ENCODE data around the gene CBX8. TPM values are rescaled to one million over a fixed set of nuclear protein-coding genes. Genes with fewer than 3 reads are reported as not detected.

The CBX8 gene
- total RNA-seq, 1 experiment from 2014 or later = 11.1 TPM

DNA sequence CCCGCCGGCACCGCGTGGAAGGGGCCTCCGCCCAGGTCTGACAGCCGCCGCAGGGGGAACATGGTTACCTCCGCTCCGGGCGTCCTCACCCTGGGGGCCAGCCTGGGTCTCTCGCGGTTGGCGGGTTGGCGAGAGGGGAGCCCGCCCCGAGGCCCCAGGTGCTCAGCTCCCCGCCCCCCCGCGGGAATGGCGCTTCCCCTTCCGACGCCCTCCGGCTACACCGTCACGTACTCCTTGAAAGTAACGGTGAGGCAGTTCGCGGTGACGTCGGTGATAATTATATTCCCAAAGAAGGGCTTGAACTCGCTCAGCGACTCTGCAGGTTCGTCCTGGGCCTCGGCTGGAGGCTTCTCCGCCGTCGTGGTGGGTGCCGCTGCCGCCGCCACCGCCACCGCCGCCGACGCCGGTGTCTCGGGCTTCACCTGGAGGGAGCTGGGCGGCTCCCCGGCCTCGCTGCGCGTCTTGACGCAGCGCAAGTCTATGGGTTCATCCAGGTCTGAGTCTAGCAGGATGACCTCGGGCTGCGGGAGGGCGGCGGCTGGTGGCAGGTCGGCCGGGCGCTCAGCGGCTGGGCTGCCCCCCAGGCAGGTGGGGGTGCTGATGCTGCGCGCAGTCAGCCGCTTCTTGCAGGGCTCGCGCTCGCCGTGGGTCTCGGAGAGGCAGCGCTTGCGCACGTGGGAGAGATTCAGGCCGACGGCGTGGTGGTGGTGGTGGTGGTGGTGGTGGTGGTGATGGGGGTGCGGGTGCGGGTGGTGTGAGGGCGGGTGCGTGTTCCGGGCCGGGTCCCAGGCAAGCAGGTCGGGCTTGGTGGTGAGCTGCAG is 37.1 kb upstream of the CBX8 start:
- Mint-ChIP-seq H3K9me3 (ENCODE audit: low read depth, unreplicated experiment) (no peaks in the 10 kb centered on the region), H3K27ac (ENCODE audit: unreplicated experiment) (peak overlapping the region; percentile 21), H3K4me3 (ENCODE audit: low read depth, unreplicated experiment) (peak overlapping the region; percentile 50), H3K4me1 (ENCODE audit: low read depth, unreplicated experiment) (peaks cover 35% of the 10 kb centered on the region), H3K27me3 (ENCODE audit: unreplicated experiment) (no peaks in the 10 kb centered on the region), H3K36me3 (ENCODE audit: insufficient read depth, unreplicated experiment) (peaks cover 76% of the 10 kb centered on the region)
- CTCF ChIA-PET = no interaction called here
- no peak for DNase-seq
- no TSS peak for BruUV-seq (replicated peaks)
- TF ChIP-seq, protein P1, sequence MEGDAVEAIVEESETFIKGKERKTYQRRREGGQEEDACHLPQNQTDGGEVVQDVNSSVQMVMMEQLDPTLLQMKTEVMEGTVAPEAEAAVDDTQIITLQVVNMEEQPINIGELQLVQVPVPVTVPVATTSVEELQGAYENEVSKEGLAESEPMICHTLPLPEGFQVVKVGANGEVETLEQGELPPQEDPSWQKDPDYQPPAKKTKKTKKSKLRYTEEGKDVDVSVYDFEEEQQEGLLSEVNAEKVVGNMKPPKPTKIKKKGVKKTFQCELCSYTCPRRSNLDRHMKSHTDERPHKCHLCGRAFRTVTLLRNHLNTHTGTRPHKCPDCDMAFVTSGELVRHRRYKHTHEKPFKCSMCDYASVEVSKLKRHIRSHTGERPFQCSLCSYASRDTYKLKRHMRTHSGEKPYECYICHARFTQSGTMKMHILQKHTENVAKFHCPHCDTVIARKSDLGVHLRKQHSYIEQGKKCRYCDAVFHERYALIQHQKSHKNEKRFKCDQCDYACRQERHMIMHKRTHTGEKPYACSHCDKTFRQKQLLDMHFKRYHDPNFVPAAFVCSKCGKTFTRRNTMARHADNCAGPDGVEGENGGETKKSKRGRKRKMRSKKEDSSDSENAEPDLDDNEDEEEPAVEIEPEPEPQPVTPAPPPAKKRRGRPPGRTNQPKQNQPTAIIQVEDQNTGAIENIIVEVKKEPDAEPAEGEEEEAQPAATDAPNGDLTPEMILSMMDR (IDR thresholded peaks at IDR 0.05; ENCODE audit: unreplicated experiment) = no peak
- intact Hi-C loops (cut with micrococcal nuclease; ENCODE audit: unreplicated experiment) = no loop called here

DNA sequence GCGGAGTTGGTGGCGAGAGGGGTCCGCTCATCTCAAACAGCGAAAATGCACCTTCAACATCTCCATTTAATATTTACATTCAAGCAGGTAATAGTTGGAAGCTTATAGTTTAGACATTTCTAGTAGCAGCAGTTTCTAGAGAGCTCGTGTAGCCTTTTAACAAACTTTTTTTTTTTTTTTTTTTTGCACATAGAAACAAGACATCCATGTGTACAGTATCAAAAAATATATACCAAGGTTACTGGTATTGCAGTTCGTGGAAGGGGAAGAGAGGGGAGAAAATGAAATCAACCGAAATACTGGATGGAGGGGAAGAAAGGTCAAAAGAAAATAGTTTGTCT is 36.2 kb upstream of the CBX8 start:
- peaks cover 67% of the 10 kb centered on the region for H3K36me3 Mint-ChIP-seq (ENCODE audit: insufficient read depth, unreplicated experiment)
- DNase-seq = no peak
- intact Hi-C loops (cut with micrococcal nuclease; ENCODE audit: unreplicated experiment) = no loop called here
- peak overlapping the region; percentile 10 for H3K27ac Mint-ChIP-seq (ENCODE audit: unreplicated experiment)
- H3K27me3 Mint-ChIP-seq (ENCODE audit: unreplicated experiment) = no peaks in the 10 kb centered on the region
- H3K4me3 Mint-ChIP-seq (ENCODE audit: low read depth, unreplicated experiment) = peak overlapping the region; percentile 40
- CTCF ChIA-PET = interaction anchor here (0.6 to 1.2 kb wide), 3 partner anchors 36 to 1585 kb away, joined by 3 to 10 read pairs (median 3); partner anchors contain the start of gene CBX8
- TF ChIP-seq, protein P1 (IDR thresholded peaks at IDR 0.05; ENCODE audit: unreplicated experiment) = no peak
- no peaks in the 10 kb centered on the region for H3K9me3 Mint-ChIP-seq (ENCODE audit: low read depth, unreplicated experiment)
- peaks cover 38% of the 10 kb centered on the region for H3K4me1 Mint-ChIP-seq (ENCODE audit: low read depth, unreplicated experiment)
- no TSS peak for BruUV-seq (replicated peaks)

DNA sequence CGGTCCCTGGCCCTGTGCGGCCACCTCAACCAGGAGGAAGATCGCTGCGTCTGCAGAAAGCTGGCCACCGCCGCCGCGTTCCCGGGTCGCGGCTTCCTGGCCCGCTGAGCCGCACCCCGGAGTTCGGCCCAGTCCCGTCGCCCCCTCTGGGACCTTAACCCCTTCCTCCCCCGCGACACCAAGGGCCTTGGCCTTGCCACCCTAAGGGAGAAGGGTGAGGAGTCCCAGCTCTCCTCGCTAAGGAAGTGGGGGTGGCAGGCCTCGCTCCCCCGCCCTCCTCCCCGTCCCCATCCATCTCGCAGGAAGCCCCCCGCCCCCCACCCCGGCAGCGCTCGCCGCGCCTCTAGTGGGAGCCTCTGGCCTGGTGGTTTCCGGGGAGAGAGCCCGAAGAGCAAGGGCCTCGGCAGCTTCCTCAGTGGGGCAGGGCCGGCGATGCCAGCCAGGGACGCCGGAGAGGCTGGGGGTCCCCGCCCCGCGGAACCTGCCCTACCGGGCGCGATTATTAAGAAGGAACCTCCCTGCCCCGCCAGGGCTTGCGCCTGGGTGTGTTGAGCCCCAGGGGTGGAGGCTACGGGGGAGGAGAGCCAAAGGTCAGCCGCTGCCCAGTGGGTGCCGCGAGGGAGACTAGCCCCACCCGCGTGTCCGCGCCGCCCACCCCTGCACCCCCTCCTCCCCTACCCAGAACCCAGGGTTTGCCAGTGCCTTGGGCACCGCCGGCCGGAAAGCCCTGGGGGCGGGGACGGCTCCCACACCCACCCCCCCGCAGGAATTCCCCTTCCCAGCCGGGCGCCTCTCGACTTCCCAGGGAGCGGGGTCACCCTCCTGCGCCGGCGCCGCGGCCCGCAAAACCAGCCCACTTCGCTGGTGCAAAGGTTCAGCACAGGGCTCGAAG is 35.6 kb upstream of the CBX8 start:
- H3K4me3 Mint-ChIP-seq (ENCODE audit: low read depth, unreplicated experiment) = peak overlapping the region; percentile 40
- no peaks in the 10 kb centered on the region for H3K9me3 Mint-ChIP-seq (ENCODE audit: low read depth, unreplicated experiment)
- peaks cover 61% of the 10 kb centered on the region for H3K36me3 Mint-ChIP-seq (ENCODE audit: insufficient read depth, unreplicated experiment)
- no peaks in the 10 kb centered on the region for H3K27me3 Mint-ChIP-seq (ENCODE audit: unreplicated experiment)
- CTCF ChIA-PET = interaction anchor here (0.6 to 1.2 kb wide), 4 partner anchors 36 to 1585 kb away, joined by 3 to 10 read pairs (median 3); partner anchors contain the start of gene CBX8
- BruUV-seq (replicated peaks) = no TSS peak
- H3K27ac Mint-ChIP-seq (ENCODE audit: unreplicated experiment) = peak overlapping the region; percentile 10
- DNase-seq = peak; percentile 50
- peaks cover 38% of the 10 kb centered on the region for H3K4me1 Mint-ChIP-seq (ENCODE audit: low read depth, unreplicated experiment)
- intact Hi-C loops (cut with micrococcal nuclease; ENCODE audit: unreplicated experiment) = no loop called here
- TF ChIP-seq, protein P1 (IDR thresholded peaks at IDR 0.05; ENCODE audit: unreplicated experiment) = no peak

GRCh38 chr17:79831265-79832217 is 34.7 kb upstream of the CBX8 start:
- intact Hi-C loops (cut with micrococcal nuclease; ENCODE audit: unreplicated experiment) = no loop called here
- peaks cover 31% of the 10 kb centered on the region for H3K4me1 Mint-ChIP-seq (ENCODE audit: low read depth, unreplicated experiment)
- H3K27me3 Mint-ChIP-seq (ENCODE audit: unreplicated experiment) = no peaks in the 10 kb centered on the region
- no peaks in the 10 kb centered on the region for H3K9me3 Mint-ChIP-seq (ENCODE audit: low read depth, unreplicated experiment)
- CTCF ChIA-PET = interaction anchor here (0.7 to 1.3 kb wide), 2 partner anchors 8 to 84 kb away, joined by 3 to 4 read pairs; no protein-coding TSS in a partner anchor
- H3K27ac Mint-ChIP-seq (ENCODE audit: unreplicated experiment) = no peak overlapping the region
- peaks cover 52% of the 10 kb centered on the region for H3K36me3 Mint-ChIP-seq (ENCODE audit: insufficient read depth, unreplicated experiment)
- BruUV-seq (replicated peaks) = no TSS peak
- TF ChIP-seq, protein P1 (IDR thresholded peaks at IDR 0.05; ENCODE audit: unreplicated experiment) = no peak
- peak overlapping the region; percentile 40 for H3K4me3 Mint-ChIP-seq (ENCODE audit: low read depth, unreplicated experiment)
- DNase-seq = peak; percentile 66
